IPS-NIHi11 (cell line): ENCODE measurements around the gene RNF11.

Experiments
- DNase-seq: peaks from one replicate; pipeline ENCODE4 v3.0.0; 2012; ENCODE audit warnings: mixed read lengths, low spot score

RNF11 gene

DNA sequence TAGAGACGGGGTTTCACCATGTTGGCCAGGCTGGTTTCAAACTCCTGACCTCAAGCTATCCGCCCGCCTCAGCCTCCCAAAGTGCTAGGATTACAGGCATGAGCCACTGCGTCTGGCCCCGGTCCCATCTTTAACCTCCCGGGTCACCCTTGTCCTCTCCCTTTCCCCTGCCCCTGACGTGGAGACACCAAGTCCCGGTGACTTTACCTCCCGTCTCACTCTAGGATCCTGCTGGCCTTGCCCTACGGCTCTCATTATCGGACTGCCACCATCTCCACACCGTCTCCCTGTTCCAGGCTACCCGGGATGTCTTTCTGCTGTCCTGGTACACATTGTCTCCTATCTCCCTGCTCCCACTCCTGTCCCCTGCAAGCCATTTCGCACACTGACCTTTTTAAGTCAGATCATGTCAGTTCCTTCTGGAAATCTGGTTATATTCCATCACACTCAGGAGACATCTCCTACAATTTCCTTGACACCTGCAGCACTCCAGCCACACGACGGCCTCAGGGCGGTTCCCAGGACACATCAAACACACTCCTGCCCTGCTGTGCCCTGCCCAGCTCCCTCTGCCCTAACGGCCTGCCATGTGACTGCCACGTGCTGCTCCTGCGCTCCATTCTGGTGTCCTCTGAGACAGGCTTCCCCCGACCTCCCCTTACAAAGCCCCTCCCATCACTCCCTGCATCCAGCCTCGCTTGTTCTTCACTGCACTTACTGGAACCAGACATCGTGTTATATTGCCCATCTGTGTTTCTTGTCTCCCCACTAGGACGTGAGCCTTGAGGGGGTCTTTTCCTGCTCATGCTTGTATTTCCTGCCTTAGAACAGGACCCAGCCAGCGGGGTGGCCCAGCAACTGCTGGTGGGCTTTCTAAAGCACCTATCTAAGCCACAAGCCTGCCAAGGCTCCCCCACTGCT lies 61.6 kb downstream of the RNF11 start:
- DNase-seq: no peak

DNA sequence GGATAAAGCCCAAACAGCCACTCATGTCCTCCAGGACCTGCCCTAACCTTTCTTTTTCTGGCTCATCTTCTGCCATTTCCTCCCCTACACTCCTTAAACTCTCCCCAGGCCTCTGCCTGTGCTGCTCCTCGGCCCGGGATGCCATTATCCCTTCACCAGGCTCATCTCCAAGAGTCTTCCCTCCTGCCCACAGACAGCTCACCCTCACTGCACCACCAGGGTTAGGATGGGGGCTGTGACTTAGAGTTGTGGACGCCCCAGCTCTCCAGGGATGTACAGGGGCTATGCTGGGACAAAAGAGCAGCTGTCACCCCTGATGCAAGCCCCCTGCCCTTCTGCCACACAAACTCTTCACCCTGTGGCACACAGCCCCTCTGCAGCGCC lies 62.2 kb downstream of the RNF11 start:
- DNase-seq: no peak

DNA sequence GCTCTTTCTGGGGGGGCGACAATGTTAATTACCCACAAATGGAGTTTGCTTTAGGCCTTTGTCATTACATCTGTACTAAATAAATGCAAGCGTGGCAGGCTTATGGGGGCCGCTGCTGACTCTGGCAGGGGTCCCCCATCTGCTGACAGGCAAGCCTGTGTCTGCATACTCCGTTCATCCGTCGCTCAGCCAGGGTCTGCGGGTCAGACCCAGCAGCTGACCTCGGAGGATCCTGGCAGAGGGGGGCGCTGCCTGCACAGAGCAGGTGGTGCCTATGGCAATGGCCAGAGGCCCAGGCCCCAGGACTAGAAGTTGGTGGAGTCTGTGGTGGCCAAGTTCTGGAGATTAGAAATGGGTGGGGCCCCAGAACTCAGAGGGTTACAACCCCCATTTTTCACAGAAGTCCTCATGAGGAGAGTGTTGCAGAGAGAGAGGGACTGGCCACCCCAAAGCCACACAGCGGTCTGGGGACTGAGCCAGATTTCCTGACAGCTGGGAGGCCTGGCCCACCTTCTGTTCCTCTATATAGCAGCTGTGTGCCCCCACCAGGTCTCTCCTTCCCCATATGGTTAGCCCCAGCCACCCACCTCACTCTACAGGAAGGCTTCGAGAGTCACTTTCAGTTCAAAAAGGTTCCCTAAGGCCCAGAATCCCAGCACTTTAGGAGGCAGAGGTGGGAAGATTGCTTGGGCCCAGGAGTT lies 63.3 kb downstream of the RNF11 start:
- DNase-seq: no peak

DNA sequence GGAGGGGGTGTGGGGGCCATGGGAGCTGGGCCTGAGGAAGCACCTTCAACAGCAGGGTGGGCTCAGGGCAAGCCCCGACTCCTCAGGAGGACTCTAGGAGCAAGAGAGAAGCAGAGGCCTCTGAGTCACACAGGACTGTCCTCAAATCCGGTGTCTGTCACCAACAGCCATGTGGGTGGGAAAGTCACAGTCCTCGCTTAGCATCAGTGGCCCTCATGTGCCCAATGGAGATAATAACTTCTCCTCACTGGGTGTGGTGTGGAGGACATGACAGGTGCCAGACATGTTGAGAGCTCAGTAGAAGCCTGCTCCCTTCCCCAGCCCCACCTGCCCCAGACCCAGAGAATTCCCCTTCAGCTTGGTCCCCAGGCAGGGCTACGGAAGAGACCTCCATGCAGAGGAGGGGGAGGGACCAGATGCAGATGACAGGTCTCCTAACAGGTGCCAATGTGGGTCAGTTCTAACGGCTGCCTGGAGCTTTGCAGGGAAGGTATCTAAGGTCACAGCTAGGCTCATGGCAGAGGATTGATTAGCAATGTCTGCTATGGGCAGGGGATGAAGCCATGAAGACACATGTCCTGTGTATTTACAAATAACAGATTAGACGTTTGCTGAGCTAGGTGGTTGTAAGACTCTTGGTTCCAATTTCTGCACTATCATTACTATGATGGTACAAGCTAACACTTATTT lies 64.1 kb downstream of the RNF11 start:
- no peak for DNase-seq

DNA sequence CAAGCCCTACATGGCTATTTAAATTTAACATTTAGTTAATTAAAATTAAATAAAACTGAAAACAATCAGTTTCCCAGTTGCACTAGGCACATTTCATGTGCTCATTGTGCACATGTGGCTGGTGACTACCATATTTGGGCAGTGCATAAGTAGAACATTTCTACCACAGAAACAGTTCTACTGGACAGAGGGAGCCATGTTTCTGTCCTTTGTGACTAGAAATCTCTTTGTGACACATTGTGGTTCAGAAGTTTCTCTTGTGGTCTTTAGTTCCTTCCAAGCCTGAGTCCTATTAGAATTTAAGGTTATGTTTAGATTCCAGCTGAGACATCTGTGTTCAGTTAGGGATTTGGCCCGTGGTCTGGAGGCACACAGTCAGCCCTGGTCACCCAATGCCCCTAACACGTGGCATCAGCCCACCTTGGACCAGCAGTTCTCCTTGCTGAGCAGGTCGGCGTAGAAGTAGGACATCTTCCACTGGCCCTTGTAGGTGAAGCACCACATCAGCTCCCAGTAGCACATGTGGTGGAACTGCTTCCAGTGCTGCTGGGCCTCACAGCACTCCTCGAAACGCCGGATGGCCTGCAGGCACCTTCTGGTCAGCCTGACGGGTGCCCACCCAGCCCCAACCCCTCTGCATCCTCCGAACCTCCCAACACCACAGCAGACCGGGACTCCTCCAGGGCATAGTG lies 65.2 kb downstream of the RNF11 start:
- DNase-seq: no peak

DNA sequence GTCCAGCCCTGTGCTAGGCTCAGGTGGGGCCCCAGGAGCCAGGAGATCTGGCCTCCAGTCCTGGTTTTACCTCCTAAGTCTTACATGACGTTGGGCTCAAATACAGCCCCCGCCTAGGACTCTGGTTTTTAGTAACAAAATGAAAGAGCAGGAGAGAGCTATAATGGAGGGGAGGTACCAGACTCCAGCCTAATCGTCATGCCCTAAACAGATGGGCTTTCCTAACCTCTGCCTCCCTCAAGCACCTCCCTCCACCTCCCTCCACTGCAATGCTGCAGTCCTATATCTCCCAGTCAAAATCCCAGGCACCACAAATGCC lies 65.7 kb downstream of the RNF11 start:
- DNase-seq: no peak

DNA sequence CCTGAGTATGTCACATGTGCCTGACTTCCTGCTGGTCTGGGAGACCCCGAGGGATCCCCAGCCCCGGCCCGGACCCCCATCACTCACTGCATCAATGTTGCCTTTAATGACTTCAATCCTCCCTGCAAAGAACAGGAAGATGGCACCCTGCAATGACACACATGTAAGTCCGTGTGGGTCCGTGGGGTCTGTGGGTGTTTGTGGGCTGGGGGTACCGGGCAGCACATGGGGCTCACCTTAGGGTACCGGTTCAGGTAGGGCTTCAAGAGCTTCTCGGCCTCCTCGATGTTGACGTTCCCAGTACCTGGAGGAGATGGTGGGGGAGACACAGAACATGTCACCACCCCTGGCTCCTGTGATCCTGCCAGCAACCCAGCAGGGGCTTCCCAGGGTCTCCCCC lies 66.2 kb downstream of the RNF11 start:
- no peak for DNase-seq

DNA sequence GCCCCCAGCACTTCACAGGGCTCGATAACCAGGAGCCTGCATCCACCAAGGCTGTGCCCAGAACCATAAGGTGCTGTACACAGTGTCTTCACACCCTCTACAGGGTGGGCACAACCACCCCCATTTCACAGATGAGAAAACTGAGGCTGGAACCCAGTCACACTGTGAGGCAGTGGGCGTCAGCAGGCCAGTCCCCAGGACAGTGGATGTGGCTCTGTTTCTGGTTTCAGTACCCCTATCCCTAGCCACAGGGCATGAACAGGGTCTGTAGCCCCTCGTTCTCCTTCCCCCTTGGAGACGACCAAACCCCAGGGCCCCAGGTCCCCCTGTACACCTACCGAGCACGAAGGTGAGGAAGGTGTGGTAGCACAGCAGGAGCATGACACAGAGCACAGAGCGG lies 66.7 kb downstream of the RNF11 start:
- DNase-seq: no peak

DNA sequence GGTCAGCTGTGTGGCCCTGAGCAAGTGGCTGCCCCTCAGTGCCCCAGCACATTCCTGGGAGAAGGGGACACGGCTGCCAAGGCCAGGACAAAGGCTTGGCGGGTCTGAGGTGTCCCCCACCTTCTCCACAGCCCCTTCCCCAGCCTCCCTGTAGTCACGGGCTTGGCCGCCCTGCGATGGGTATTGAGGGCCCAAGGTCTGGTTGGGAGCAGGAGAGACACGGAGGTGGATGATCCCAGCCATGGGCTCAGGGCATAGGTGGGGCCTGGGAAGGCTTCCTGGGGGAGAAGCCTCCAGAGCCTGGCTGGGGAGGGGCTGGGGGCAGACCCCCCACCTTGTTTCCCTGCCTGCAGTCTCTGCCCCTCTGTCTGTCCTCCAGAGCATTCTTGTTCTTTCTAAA lies 67.2 kb downstream of the RNF11 start:
- DNase-seq: no peak

DNA sequence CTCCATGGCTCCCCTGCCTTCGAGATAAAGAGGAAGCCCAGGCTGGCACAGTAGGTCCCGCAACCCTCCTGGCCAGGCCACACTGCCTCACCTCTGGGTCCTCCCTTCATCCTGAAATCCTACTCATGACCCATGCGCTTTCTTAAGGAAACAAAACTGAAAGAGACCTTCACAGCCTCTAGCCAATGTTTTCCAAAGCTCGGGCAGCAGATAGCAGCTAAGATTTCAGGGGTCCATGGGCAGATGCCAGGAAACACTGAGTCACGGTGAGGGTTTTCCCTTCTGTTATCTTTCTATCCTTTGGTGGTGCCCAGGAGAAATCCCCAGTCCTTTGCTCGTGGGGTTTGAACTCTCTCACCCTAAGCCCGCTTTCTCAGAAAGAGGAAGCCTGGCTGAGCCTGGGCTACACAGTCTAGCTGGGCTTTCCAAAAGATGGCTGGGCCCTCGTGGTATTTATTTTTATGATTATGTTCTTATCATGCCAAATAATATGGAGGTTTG lies 67.7 kb downstream of the RNF11 start:
- DNase-seq: no peak

DNA sequence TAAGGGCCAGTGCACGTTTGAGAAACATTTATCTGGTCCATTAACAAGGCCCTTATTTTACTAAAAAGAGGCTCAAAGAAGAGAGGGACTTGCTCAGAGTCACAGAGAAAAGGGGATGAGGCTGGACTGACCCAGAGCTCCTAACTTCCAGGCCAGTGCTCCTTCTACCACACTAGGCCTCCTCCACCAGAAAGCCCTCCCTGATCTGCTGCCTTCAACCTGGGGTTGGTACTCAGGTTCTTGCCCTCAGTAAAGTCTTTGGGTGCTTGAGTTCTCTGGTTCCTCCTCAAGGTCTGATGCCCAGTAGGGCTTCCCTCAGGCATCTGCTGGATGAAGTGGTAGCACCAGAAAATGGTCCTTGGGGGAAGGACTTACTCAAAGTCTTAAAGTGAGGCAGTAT lies 68.3 kb downstream of the RNF11 start:
- no peak for DNase-seq

DNA sequence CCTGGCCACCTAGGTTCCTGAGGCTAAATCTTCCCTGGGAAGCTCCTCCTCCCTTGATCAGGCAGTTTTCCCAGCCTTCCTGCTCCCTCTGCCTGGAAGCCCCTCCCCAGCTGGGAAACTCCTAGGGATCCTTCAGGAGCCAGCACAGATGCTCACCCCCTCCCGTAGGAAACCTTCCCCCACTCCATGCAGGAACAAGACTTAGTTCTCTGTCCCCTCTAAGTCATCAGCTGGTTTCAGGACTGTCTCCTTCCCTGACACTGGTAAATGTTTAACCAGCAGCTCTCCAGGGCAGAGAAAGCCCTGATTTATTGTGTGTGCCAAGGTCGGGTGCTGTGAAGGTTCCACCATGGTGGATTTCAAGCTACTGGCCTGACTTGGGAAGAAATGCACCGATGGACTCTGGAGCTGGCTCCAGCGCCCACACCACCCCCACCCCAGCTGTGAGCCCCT lies 69.3 kb downstream of the RNF11 start:
- DNase-seq: no peak

DNA sequence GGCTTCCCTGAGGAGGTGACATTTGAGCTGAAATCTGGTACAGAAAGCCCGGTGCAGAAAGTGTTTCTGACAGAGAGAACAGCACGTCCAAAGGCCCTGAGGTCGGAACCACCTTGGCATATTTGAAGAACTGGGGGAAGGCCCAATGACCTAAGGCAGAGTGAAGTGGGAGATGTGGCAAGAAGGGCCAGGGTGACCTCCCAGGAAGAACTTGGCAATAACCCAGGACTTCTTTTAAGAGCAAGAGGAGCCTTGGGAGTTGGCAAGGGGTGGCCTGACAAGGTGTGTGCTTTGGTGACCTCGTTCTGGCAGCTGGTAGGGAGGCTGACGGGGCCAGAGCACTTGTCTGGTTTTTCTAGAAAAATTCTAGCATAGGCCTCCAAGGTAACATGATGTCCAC lies 70.9 kb downstream of the RNF11 start:
- DNase-seq: no peak

DNA sequence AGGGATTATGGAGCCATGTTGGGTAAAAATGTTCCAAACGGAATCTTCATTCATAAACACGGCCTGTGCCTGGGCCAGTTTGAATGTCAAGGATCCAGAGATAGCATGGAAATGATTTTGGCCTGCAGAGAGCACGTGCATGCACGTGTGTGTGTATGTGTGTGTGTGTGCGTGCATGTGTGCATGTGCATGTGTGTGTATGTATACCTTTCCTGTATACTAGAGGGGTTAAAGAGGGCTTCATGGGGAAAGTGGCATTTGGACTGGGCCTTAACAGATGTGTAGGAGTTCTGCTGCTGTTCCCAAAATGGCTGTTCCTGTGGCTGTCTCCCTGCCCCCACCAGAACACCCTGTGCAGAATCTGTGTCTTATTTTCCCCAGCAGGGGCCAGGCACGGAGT lies 72.6 kb downstream of the RNF11 start:
- no peak for DNase-seq

DNA sequence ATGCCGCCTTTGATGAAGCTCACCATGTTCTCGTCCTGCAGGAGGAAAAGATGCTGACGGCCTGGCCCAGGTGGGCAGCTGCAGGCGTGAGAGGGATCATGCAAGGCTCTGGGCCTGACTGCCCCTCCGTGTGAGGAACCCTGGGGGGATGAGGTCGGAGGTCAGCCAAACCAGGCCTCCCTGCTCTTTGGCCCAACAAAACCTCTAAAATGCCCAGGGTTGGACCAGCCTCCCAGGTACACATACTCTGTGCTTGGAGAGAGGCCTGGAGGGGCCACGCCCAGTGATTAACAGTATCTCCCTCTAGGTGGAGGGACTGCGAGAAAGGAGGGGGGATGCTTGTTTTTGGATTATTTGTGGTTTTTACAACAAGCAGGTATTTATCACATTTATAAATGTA lies 73.2 kb downstream of the RNF11 start:
- no peak for DNase-seq

DNA sequence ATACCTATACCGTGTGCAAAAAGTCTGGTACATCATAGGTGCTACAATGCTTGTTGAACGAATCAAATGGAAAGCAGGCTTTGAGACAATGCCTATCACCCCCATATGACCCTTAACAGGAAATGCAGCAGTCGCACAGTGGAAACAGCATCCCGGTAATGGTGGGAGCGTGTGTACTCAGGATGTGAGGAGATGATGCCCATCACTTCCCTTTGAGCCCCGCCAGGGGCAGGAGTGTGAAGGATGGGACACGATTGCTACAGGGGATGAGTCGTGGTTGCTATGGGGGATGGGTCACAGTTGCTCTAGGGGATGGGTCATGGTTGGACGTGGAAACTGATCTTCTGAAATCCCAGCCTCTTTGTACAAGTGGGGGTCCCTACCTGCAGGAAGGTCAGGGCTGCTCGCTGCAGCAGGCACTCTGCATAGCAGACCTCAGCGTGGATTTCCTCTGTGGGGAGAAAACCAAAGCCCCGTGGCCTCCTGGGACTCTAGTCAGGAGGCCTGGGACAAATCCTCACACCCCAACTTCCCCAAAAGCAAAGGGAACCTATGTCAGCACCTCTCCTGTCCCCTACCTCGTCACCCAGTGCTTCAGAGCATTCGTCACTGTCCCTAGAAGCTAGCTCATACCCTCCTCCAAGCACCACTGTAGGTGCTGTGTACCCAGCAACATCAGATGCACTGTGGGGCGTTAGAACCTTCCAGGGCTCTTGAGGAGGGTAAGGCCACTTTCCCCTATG lies 75.0 kb downstream of the RNF11 start:
- no peak for DNase-seq

DNA sequence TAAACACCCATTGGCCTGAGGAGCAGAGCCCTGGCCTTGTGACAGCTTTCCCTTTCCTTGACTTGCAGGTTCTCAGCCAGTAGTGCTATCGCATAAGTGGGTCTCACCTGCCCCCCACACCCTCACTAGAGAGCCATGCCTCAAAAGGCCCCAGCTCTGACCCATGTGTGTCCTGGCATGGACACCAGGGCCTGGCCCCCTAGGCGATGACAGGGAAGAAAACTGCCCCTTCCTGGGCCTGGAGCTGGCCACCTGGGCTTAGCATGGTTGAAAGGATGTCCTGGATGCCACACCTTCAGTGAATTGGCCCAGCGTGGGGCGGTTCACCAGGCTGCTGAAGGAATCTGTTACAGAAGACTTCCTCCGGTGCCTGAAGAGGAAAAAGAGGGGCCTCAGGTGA lies 75.8 kb downstream of the RNF11 start:
- DNase-seq: no peak

DNA sequence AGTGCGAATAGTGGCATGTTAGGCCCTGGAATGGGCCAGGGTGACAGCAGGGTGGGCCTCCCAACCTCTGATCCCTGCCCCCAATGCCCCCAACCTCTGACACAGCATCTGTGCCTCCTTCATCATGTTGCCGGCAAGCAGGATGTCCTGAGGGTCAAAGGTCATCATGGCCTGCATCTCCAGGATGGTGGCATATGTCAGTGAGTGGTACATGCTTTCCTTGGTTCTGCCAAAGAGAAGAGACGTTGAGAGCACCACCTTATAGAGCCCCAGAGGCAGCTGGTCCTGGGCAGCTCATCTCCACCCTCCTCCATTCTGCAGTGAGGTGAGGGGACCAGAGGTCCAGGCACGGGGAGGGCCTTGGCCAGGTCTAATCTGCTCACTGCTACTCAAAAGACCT lies 76.6 kb downstream of the RNF11 start:
- no peak for DNase-seq

DNA sequence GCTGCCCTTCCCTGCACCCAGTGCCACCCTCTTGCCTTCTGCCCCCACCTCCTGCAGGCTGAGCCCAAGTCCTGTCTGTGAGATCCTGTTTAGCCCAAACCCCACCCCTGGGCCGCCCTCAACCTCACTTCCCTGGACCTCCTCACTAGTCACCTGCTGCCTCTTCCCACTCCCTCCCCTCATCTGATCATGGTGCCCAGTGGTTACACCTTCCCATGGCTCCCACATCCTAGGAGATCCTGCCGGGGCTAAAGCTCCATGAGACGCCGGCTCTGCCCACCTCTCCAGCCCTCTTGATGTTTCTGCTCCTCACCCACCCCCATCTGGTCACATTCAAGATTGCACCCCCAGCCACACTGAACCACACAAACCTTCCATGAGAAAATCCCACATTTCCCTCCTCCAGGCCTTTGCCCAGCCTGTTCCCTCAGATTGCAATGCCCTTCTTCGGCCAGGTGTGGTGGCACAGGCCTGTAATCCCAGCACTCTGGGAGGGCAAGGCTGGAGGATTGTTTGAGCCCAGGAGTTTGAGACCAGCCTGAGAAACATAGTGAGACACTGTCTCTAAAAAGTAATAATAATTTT lies 77.3 kb downstream of the RNF11 start:
- DNase-seq: peak; percentile 49

DNA sequence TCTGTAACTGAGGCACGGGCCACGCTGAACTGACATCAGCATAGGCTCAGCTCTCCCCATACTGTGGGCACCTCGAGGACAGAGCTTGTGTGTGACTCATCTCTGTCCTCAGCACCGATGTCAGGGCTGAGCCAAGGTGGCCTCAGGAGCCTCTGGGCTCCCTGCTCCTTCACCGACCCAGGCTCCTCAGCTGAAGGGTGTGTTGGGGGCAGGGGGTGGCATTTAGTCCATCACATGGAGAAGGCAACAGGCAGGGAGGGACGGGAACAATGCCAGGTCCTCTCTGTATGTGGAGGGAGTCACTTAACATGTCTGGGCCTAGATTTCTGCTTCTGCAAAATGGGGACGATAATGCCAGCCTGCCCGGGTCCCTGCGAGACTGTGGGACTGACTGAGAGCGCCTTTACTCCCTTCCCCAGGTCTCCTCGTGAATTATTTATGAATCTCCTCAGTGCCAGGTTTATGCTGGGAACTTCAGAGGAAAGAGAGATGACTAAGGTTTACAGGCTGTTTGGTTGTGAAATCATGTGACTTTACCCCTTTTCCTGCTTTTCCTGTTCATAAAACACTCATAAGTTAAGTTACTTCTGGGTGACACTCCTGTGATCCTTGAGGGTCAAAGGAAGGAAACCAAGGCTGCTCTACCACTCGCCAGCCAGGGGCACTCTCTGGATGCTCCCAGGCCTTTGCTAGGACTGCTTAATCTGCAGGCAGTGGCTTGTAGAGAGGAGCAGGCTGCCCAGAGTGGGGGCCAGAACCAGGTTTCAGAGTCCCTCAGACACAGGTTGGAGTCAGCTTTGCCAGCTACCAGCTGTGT lies 78.1 kb downstream of the RNF11 start:
- no peak for DNase-seq
